ENCODE results near the gene CDK17.

GRCh38 chr12:96401076-96401871, 1.0 kb upstream of the CDK17 start:
- TF ChIP-seq CEBPB (IDR thresholded peaks at IDR 0.05) (no peak), MAX (IDR thresholded peaks at IDR 0.05) (no peak), EP300 (IDR thresholded peaks at IDR 0.05; ENCODE audit: borderline replicate concordance) (no peak), ZBTB7A (IDR thresholded peaks at IDR 0.05; ENCODE audit: low read depth) (no peak), EGR1 (IDR thresholded peaks at IDR 0.05) (no peak), CREB1 (IDR thresholded peaks at IDR 0.05; ENCODE audit: low read depth) (no peak), YY1 (IDR thresholded peaks at IDR 0.05; ENCODE audit: low read depth) (no peak), REST (IDR thresholded peaks at IDR 0.05; ENCODE audit: low read depth) (no peak), TCF12 (IDR thresholded peaks at IDR 0.05; ENCODE audit: low read depth) (no peak)
